K562 (cell line): ENCODE measurements around the gene GSTM5. TPM values are rescaled to one million over a fixed set of nuclear protein-coding genes. Genes with fewer than 3 reads are reported as not detected.
A peak's percentile ranks its signal among the peaks of the same experiment; 100 is the strongest.

Experiments
- ATAC-seq: fragments of 200-7000 bp; cut with Tn5 transposase; 3 replicates; pipeline ENCODE4 v1.9.1; 2020; ENCODE audit warnings: moderate library complexity
- BruUV-seq: library from RNA; stranded (reverse); fragments of 400-500 nt; replicated peaks from 2 replicates; lab custom pipeline; 2021; lab: Mats Ljungman, UMichigan
- CTCF ChIA-PET: fragments of 300-600 bp; formaldehyde crosslinking; extraction: SDS; loops from one replicate; lab custom pipeline; 2021; ENCODE audit warnings: low intra/inter-chr PET ratio; lab: Yijun Ruan, JAX
- POLR2A ChIA-PET: fragments of 300-600, 350-650 bp; sonication (Branson Sonifier 250); formaldehyde crosslinking; extraction: SDS; loops from one replicate; lab custom pipeline; 2021; ENCODE audit warnings: antibody characterized with exemption, inconsistent platforms; lab: Yijun Ruan, JAX
- DNase-seq, 4 experiments: peaks; one replicate each; pipeline versions ENCODE4 v3.0.0 to v3.0.0-alpha.2; 2011 to 2018; ENCODE audit warnings: low spot score in 3 of 4, mixed read lengths in 3 of 4; ENCODE audit errors: extremely low read depth in 1 of 4
- FAIRE-seq: peaks from 2 replicates; lab custom pipeline; 2011; peaks lifted over from hg19 to GRCh38; lab: Jason Lieb, UNC
- H2AFZ ChIP-seq: 2 replicates; pipeline ENCODE4 v1.6.0; 2011; ENCODE audit warnings: low read depth, low read length, control low read depth, inconsistent platforms
- H3K27ac ChIP-seq: fragments of 200-600 bp; 3 replicates; pipeline ENCODE4 v1.8.0; 2011; ENCODE audit warnings: low read depth, mild to moderate bottlenecking, control low read depth, inconsistent platforms, low read length, moderate library complexity, mixed read lengths; ENCODE audit errors: extremely low read depth
- H3K27me3 ChIP-seq, 2 experiments: fragments of 300-600 bp in 1 of 2; 2 replicates in 1 of 2; 3 replicates in 1 of 2; pipeline versions ENCODE4 v1.6.0 to v1.8.0; 2011; ENCODE audit warnings: inconsistent platforms in 2 of 2, low read length in 2 of 2, mild to moderate bottlenecking in 1 of 2, mixed read lengths in 1 of 2, moderate library complexity in 1 of 2; ENCODE audit not compliant: control insufficient read depth in 2 of 2, insufficient read depth in 2 of 2
- H3K36me3 ChIP-seq: fragments of 300-600 bp; 3 replicates; pipeline ENCODE4 v1.8.0; 2011; ENCODE audit warnings: mild to moderate bottlenecking, low read length, inconsistent platforms; ENCODE audit not compliant: control insufficient read depth, insufficient read depth
- H3K4me1 ChIP-seq, 2 experiments: fragments of 200-600 bp in 1 of 2; replicated peaks in 1 of 2; 2 replicates in 1 of 2; 3 replicates in 1 of 2; pipeline versions ENCODE4 v1.5.1 to v1.8.0; 2011; ENCODE audit warnings: inconsistent platforms in 2 of 2, low read length in 2 of 2, mild to moderate bottlenecking in 1 of 2, mixed read lengths in 1 of 2, moderate library complexity in 1 of 2; ENCODE audit not compliant: control insufficient read depth in 2 of 2, insufficient read depth in 2 of 2
- H3K4me2 ChIP-seq: 2 replicates; pipeline ENCODE4 v1.6.1; 2011; ENCODE audit warnings: low read length, control low read depth, inconsistent platforms, mixed read lengths; ENCODE audit not compliant: insufficient read depth
- H3K4me3 ChIP-seq: fragments of 200-600 bp; sonication (generic), shearing (Covaris generic); 2 replicates; pipeline ENCODE4 v1.5.1; 2016; ENCODE audit warnings: control low read depth, inconsistent platforms
- H3K79me2 ChIP-seq: fragments of 200-600 bp; 3 replicates; pipeline ENCODE4 v1.8.0; 2011; ENCODE audit warnings: low read length, inconsistent platforms; ENCODE audit not compliant: control insufficient read depth, insufficient read depth
- H3K9ac ChIP-seq, 2 experiments: 2 replicates each; pipeline versions ENCODE4 v1.6.0 to v1.6.1; 2011; ENCODE audit warnings: low read depth in 2 of 2, low read length in 2 of 2, control low read depth in 1 of 2, inconsistent platforms in 1 of 2, mild to moderate bottlenecking in 1 of 2, mixed read lengths in 1 of 2; ENCODE audit not compliant: insufficient read depth in 1 of 2
- H3K9me1 ChIP-seq: one replicate; pipeline ENCODE4 v1.6.0; 2011; ENCODE audit warnings: inconsistent platforms, mild to moderate bottlenecking, low read length, moderate library complexity; ENCODE audit not compliant: control insufficient read depth, insufficient read depth
- H3K9me3 ChIP-seq: replicated peaks from 2 replicates; pipeline ENCODE4 v1.5.1; 2011; ENCODE audit warnings: low read depth, low read length, inconsistent platforms; ENCODE audit not compliant: control insufficient read depth, insufficient read depth
- H4K20me1 ChIP-seq: replicated peaks from 2 replicates; pipeline ENCODE4 v1.6.1; 2011; ENCODE audit warnings: low read length, inconsistent platforms, mixed read lengths; ENCODE audit not compliant: control insufficient read depth, insufficient read depth
- FOXJ3 ChIP-seq: sonication (generic); formaldehyde crosslinking; IDR thresholded peaks from 2 replicates; pipeline ENCODE4 v1.4.0; 2020; ENCODE audit warnings: mild to moderate bottlenecking, missing genetic modification reagents
- NCOR1 ChIP-seq: fragments of 450-650 bp; IDR thresholded peaks from 2 replicates; pipeline ENCODE4 v1.6.1; 2016; ENCODE audit warnings: mild to moderate bottlenecking, moderate library complexity
- NFE2 ChIP-seq: IDR thresholded peaks from 2 replicates; pipeline ENCODE4 v1.6.1; 2014; ENCODE audit warnings: antibody characterized with exemption, low read depth
- PRDM10 ChIP-seq: fragments of 450-650 bp; IDR thresholded peaks from 2 replicates; pipeline ENCODE4 v1.6.1; 2018; ENCODE audit not compliant: partially characterized antibody
- PTTG1 ChIP-seq: fragments of 450-650 bp; IDR thresholded peaks from 2 replicates; pipeline ENCODE4 v1.6.1; 2016; ENCODE audit warnings: low read depth, mild to moderate bottlenecking, missing genetic modification characterization, missing compliant biosample characterization
- WGBS: fragments of 100-300 bp; shearing (Covaris generic); methylation state at CpG from one replicate; pipeline ENCODE4 v1.1.6; 2016; ENCODE audit warnings: low coverage, mixed read lengths; ENCODE audit not compliant: insufficient coverage; ENCODE audit errors: missing lambda C conversion rate; 5-methylcytosine and 5-hydroxymethylcytosine counted together
- in situ Hi-C: fragments of 300-500 bp; cut with MboI; formaldehyde crosslinking; loops from 4 replicates; pipeline ENCODE4 v1.15.0; 2018; ENCODE audit warnings: inconsistent platforms, mixed read lengths
- intact Hi-C: fragments of 100-400 bp; cut with micrococcal nuclease; formaldehyde crosslinking; loops from 2 replicates; pipeline ENCODE4 v1.14.2; 2022
- polyA plus RNA-seq, 8 experiments: library from polyadenylated mRNA; depleted of rRNA in 4 of 8; stranded (reverse) in 5 of 8; unstranded in 3 of 8; fragments of >200 nt; fragmentation: Nextera tagmentation in 2 of 8; fragmentation: Illumina TruSeq in 1 of 8; extraction: Ambion mirVana in 2 of 8; extraction: Trizol in 1 of 8; gene quantifications; 2 replicates each; pipeline versions ENCODE4 v1.2.1 to v1.2.3, GENCODE V29; 2011 to 2014; ENCODE audit warnings: inconsistent platforms in 1 of 8, missing spikeins in 1 of 8
- total RNA-seq, 7 experiments: library from RNA; depleted of rRNA in 6 of 7; stranded (reverse); fragments of >200 nt in 6 of 7; fragmentation: Illumina TruSeq in 2 of 7; extraction: Trizol in 2 of 7; gene quantifications; 2 replicates each; pipeline versions ENCODE4 v1.2.1 to v1.2.3, GENCODE V29; 2011 to 2021; ENCODE audit warnings: low replicate concordance in 1 of 7

GSTM5 gene
- total and polyA plus RNA-seq, 9 of the 15 experiments (the other 6 are each of a cell fraction or from before 2014, with no cell fraction given): not detected

GRCh38 chr1:109749221-109749620 lies 37.2 kb downstream of the GSTM5 start (continued):
- TF ChIP-seq PTTG1 (tag): no peak
- TF ChIP-seq, all 486 proteins: peak for 0

- BruUV-seq: no TSS peak
- Histone ChIP-seq H3K79me2 (no peaks in the 10 kb centered on the region), H2AFZ (no peak overlapping the region), H3K4me1 (no peaks in the 10 kb centered on the region; a peak in 2 of 5 replicates), H3K4me3 (no peak overlapping the region), H3K9me3 (peaks cover 6% of the 10 kb centered on the region), H3K9ac (peak overlapping the region in 1 of 2 experiments; percentile 24; a peak in 1 of 4 replicates), H3K27me3 (peaks cover 38 to 52% of the 10 kb centered on the region in 2 experiments), H4K20me1 (no peaks in the 10 kb centered on the region), H3K4me2 (no peak overlapping the region), H3K36me3 (no peaks in the 10 kb centered on the region), H3K27ac (no peak overlapping the region), H3K9me1 (no peaks in the 10 kb centered on the region)
- TF ChIP-seq NCOR1 (no peak), PRDM10 (no peak), NFE2 (no peak), FOXJ3 (CRISPR knock-in tag) (no peak)
- DNase-seq (no peak), FAIRE-seq (no peak), ATAC-seq (no peak)
- in situ Hi-C loops (no loop called here), intact Hi-C loops (no loop called here)
- ChIA-PET POLR2A (interaction anchor here (0.6 to 1.3 kb wide), 3 partner anchors 9 to 201 kb away, joined by 3 to 4 read pairs (median 3); no protein-coding TSS in a partner anchor), CTCF (no interaction called here)
- WGBS: 3% methylated on average over 11 of the region's 11 CpGs
Measured at GRCh38 chr1:109750241-109750882, 38.3 kb downstream of the GSTM5 start.
